COLO829 (cell line): ENCODE data around the gene TPCN2.

Experiments used
- DNase-seq: peaks from one replicate; pipeline ENCODE4 v3.0.0; 2012; ENCODE audit warnings: low spot score

Gene TPCN2

GRCh38 chr11:69058511-69059270, 10.0 kb downstream of the TPCN2 start:
- DNase-seq = no peak

- DNase-seq = no peak
Measured at GRCh38 chr11:69059429-69059828, 10.7 kb downstream of the TPCN2 start.

- DNase-seq = no peak
Measured at GRCh38 chr11:69059985-69060384, 11.3 kb downstream of the TPCN2 start.

GRCh38 chr11:69060806-69061712, 12.3 kb downstream of the TPCN2 start:
- DNase-seq = no peak

GRCh38 chr11:69061713-69062053, 13.0 kb downstream of the TPCN2 start:
- DNase-seq = no peak

GRCh38 chr11:69062169-69062855, 13.6 kb downstream of the TPCN2 start:
- no peak for DNase-seq

GRCh38 chr11:69062873-69063651, 14.3 kb downstream of the TPCN2 start:
- no peak for DNase-seq

GRCh38 chr11:69063652-69064260, 15.0 kb downstream of the TPCN2 start:
- DNase-seq = no peak

- no peak for DNase-seq
Measured at GRCh38 chr11:69064394-69064957, 15.7 kb downstream of the TPCN2 start.

- no peak for DNase-seq
Measured at GRCh38 chr11:69065147-69065710, 16.5 kb downstream of the TPCN2 start.

GRCh38 chr11:69066122-69067112, 17.7 kb downstream of the TPCN2 start:
- DNase-seq = no peak

- no peak for DNase-seq
Measured at GRCh38 chr11:69067200-69067599, 18.5 kb downstream of the TPCN2 start.

GRCh38 chr11:69071086-69071800, 22.5 kb downstream of the TPCN2 start:
- DNase-seq = no peak

GRCh38 chr11:69071956-69072355, 23.2 kb downstream of the TPCN2 start:
- no peak for DNase-seq

GRCh38 chr11:69073469-69073868, 24.7 kb downstream of the TPCN2 start:
- no peak for DNase-seq

GRCh38 chr11:69074375-69075140, 25.8 kb downstream of the TPCN2 start:
- no peak for DNase-seq

GRCh38 chr11:69075421-69076128, 26.8 kb downstream of the TPCN2 start:
- DNase-seq = peak; percentile 88
